NCI-H446 (cell line): Measurements from ENCODE around the gene XPNPEP1.

Experiments used
- DNase-seq, 2 experiments: peaks; one replicate each; lab custom pipeline; 2025; lab: John Stamatoyannopoulos, UW

Gene XPNPEP1

DNA sequence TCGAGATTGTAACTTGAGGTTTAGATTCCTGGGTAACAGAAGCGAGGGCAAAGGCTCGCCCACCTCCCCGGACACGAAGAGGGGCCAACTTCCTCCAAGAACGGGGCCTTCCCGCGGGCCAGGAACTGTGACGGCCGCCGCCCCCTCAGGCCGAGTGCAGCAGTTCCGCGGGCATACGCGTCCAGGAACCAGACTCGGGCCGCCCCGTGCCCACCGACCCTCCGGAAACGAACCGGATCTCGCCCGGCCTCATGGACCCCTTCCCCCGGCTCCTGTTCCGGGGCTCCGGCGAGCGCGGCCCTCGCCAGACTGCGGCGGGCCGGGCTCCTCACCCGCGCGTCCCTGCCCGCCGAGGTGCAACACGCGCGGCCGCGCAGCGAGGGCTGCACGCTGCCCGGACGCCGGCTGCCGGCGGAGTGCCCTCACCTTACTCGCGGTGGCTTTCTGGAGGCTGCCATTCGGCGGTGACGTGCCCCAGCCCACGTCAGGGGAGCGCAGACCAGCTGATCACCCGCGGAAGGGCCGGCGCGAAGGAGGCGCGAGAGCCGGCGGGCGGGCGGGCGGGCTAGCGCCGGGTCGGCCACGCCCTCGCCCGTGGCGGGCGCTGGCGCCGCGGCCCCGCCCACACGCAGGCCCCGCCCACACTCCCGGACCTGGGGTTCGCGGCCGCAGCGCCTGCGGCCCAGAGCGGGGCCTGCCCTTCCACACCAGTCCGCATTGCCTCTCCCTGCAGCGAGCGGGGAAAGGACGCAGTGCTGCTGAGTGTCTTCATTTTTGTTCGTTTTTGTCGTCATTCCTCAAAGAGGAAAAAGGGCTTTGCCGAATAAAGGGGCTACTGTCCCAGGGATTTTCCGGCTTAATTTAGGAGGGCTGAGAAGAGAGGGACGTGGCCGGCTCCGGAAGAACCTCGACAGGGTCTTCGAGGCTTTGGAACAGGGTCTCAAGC is at the start of gene XPNPEP1:
TSS of gene XPNPEP1 (minus strand) at position 536 of the 946 bp plus-strand sequence. CDS start at position 458, 78 bp downstream.
- peak in 1 of 2 experiments; percentile 75 for DNase-seq

DNA sequence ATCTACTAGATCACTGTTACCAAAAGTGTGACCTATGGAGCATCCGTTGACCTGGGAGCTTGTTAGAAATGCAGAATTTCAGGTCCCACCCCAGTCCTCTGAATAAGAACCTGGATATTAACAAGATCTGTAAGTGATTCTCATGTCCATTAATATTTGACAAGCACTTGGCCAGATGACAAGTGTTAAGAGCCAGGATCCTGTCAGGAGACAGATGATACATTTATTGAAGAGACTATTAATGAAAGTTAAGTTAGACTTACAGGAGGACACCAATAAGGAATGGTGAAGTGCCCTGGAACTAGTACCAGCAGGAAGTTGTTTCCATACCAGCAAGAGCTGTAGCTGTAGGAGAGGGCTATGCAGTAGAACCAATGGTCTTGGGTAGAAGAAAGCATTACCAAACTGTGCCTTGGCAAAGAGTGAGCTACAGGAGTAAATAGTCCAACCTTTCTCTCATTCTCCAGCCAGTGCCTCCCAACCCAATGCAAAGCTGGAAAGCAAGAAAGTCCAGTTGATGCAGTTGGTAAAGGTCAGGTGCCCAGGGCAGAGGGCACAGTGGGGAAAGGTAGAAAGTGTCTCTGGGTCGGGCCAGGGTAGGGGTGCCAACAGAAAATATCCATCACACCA is 49.2 kb upstream of the XPNPEP1 start:
- DNase-seq, result peak; percentile 35 to 68

DNA sequence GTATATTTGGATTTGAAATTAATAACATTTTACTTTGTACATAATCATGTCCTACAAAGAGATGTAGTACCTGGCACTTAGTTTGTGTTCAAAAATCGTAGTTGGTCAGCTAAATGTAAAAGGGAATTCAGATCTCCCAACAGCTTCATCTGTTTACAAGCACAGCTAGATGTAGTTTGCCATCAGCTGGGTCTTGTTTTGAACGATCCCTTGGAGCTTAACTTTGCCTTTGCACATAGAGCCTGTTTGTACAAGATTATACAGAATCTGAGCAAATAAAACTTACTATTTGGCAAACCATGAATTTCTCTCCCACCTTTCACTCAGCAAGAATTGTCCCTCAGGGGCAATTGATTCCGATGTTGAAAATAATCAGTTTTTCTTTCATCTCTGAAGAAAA is 48.3 kb upstream of the XPNPEP1 start:
- DNase-seq, result no peak

DNA sequence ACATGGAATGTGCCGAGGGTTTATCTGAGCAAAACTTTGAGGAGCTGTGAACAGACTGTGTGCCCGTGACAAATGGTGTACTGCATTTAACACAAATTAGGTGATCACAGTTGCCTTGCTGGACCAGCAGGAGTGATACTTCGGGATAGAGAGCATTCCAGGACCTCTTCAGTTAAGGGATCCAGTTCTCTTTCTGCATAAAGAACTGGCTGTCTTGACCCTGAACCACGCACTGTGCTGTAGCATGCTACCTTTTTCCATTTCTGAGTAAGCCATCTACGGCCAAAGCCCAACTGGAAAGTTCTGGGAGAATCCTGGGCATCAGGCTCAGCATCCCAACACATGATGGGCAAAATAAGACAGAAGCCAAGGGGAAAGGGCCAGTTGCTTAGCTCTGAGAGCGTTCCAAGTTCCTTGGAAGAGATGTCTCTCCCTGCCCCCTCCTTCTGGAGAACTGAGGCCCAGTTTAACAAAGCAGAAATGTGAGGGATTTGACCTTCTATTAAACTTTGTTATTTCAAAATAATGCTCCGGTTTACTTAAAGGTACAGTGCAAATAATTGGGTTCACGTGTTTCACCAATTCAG is 46.5 kb upstream of the XPNPEP1 start:
- DNase-seq, result no peak

GRCh38 chr10:109968953-109969759 is 45.8 kb upstream of the XPNPEP1 start:
- DNase-seq, result peak in 1 of 2 experiments; percentile 18

DNA sequence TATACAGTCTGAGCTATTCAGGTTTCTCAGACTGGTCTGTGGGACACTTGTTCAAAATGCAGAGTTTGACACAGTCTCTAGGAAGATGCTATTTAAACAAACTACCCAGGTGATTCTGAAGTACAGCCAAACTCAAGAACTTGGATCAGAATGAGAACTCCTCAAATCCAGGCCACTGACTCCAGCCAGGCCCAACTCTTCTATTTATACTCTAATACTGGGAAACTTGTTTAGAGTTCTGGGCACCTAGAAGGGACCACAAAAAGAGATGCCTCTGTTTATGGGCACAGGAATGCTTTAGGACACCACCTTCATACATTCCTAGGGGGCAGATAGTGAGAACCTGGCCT is 44.4 kb upstream of the XPNPEP1 start:
- DNase-seq, result no peak

DNA sequence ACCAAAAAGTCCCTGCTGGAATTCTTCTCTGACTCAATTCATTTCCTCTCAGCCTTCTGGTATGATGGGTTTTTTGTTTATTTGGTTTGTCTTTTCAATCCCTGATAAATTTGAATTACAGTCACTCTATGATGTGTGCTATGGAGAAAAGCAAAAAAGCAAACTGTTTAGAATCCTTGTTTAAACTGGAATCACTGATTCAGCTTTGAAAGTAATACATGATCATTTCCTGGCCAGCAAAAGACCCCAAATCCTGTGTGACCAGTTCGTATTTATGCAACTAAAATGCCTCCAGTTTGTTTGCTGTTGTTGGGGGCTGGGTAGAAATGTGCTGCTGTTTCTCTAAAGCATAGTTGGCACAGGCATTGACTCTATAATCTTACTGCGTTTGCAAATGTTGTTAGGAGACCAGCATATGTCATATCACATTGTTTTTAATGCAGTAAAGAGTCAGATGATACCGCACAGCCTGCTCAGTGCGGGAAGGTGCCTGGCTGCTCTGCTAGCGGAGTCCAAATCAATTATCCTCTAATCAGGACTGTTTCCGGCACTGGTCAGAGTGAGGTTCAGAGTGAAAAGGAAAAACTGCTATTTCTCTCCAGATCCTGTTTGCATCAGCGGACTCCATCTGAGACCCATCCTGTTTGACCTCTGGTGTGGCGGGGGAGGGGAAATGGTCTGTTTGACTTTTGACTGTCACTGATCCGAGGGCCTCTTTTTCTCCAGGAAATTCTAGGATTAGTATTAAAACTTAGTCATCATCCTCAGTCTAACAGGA is 43.8 kb upstream of the XPNPEP1 start:
- no peak for DNase-seq

- no peak for DNase-seq
These were observed 41.0 kb upstream of the XPNPEP1 start for GRCh38 chr10:109964318-109964717.

DNA sequence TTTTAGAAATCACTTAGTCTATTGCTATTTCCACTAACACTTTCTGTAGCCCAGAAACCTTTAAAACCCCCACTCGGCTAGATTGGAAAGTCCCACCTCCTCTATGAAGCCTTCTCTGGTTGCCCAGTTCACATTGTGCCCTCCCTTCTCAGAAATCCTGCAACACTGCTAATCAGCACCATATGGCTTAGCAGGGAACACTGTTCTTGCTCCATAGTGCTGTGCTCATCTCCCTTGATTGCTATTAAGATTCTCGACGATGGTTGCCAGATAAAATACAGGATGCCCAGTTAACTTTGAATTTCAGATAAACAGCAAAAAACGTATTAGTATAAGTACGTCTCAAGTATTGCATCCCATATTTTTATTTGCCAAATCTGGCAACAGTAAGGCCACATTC is 40.1 kb upstream of the XPNPEP1 start:
- peak in 1 of 2 experiments; percentile 12 for DNase-seq

- no peak for DNase-seq
These were observed 38.9 kb upstream of the XPNPEP1 start for GRCh38 chr10:109962247-109962646.

DNA sequence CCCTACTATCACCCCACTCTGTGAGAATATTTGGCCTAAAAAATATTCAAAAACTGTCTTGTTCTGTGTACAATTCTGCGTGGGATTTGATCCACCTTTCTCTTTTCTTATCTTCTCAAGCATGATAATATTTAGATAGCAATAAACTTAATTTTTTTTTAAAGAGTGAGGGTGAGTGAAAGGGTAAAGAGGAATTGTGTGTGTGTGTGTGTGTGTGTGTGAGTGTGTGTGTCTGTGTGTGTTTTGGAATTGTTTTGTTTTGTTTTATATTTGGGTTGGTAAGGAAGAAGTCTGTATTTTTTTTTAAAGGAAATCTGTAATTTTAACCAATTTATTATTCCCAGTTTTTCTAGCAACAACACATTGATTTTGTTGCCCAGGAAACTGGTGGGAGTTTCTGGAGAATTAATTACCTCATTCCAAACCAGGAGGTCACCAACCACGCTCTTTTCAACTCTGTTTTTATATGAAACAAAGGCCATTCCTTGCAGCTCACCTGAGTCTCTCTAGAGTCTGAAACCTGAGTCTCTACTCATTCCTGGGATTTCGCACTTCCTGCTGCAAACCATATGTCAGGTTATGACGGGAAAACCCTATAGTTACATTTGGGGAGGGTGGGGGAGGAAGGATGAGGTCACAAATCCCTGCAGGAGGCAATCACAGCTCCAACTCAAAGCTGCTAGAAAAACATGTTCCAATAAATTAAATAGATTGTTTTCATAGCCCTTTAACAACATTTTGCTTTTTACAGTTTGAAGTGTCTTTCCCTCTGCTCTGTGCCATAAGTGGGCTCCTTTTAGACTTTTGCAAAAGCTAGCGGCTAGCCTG is 38.1 kb upstream of the XPNPEP1 start:
- DNase-seq, result no peak

GRCh38 chr10:109960682-109961081 is 37.4 kb upstream of the XPNPEP1 start:
- DNase-seq, result no peak

DNA sequence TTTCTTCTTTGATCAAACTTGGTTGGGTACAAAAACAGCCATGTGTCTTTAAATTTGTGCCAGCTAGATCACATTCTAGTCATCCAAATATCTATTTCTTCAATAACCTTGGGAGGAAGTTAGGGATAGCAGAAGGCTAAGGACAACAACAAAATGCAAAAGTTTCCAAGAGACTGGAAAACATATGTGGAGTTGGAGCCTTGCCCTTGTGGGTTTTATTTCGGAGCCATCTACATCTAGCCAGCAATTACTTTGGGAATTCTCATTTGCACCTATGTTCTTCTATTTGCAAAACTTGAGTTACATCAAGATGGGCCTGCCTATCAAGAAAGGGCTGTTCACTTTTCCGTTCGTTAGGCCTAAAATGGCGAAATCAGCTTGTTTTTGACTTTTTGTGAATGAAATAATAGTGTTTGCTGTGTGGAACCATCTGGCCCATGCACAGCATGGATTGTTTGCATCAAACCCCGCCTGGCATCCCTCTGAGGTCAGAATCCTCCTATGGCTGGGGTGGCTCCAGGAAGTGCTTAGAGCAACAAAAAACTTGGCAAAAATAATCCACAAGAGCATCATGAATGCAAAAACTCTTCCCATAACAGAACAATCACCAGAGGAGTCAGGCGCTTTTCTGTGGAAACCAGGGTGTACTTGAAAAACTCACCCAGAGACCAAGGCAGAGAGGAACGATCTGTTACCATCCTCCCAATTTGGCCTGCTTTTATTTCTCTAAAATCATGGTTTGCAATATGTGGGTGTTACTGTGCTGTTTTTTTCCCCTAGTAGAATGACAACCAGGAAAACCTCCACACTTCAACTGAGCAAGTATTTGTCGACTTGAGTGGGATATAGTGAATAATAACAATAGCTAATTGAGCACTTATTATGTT is 36.2 kb upstream of the XPNPEP1 start:
- peak; percentile 72 to 89 for DNase-seq

GRCh38 chr10:109958059-109958458 is 34.7 kb upstream of the XPNPEP1 start:
- no peak for DNase-seq

- DNase-seq, result no peak
These were observed 33.9 kb upstream of the XPNPEP1 start for GRCh38 chr10:109957092-109957797.

DNA sequence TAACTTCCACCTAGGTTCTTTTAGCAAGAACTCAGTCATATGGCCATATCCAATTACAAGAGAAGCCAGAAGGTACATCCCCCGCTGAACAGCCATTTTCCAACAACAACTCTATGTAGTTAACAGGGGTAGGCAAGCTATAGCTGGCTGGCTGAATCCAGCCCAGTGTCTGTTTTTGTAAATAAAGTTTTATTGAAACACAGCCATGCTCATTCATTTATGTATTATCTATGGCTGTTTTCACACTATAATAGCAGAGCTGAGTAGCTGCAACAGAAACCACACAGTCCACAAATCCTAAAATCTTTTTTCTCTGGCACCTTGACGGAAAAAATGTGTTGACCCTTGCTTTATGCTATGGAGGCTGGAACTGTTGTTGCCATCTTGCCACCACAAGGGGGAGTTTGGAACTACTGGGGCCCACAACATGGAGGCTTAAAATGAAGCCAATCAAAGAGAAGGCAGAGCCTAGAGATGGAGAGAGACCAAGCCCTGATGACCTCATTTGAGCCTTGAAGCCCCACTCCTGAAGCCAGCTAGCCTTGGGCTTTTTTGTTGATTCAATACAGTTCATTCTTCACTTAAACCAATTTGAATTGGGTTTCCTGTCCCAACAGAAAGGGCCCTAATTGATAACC is 33.3 kb upstream of the XPNPEP1 start:
- peak in 1 of 2 experiments; percentile 59 for DNase-seq

GRCh38 chr10:109953766-109954165 is 30.5 kb upstream of the XPNPEP1 start:
- no peak for DNase-seq

DNA sequence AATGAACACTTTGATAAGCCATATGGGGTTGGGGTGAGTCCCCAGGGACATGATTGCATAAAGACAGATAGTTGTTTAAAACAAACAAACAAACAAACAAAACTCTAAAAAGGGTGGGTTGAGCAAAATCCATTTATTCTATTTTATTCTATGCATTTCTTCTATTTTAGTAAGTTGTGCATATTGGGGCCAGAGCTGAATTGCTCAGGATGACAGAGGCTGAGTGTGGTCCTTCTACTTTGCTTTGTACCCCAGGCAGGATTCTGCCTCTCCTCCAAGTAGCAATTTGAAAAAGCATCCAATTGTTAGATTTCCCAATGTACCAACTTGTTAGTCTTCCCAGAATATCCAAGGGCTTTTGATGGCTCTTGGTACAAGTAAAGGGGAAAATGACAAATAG is 29.2 kb upstream of the XPNPEP1 start:
- DNase-seq, result no peak
